DOHH2 (cell line): ENCODE results near the gene DISP1.

Experiments used
- H3F3A ChIP-seq: fragments of 200-600 bp; sonication (generic), shearing (Covaris generic); 2 replicates; pipeline ENCODE4 v1.6.0; 2016; ENCODE audit warnings: antibody characterized with exemption, mild to moderate bottlenecking; ENCODE audit not compliant: control insufficient read depth, insufficient read depth
- H3K27ac ChIP-seq: fragments of 200-600 bp; sonication (generic); 2 replicates; pipeline ENCODE4 v1.5.1; 2014; ENCODE audit warnings: low read depth, mild to moderate bottlenecking, low read length, moderate library complexity
- H3K27me3 ChIP-seq: fragments of 200-600 bp; sonication (generic); 2 replicates; pipeline ENCODE4 v1.6.1; 2014; ENCODE audit warnings: mild to moderate bottlenecking, low read length, mixed read lengths; ENCODE audit not compliant: control insufficient read depth
- H3K36me3 ChIP-seq: fragments of 200-600 bp; sonication (generic); 2 replicates; pipeline ENCODE4 v1.6.1; 2014; ENCODE audit warnings: mild to moderate bottlenecking, low read length, moderate library complexity, mixed read lengths; ENCODE audit not compliant: control insufficient read depth
- H3K4me1 ChIP-seq: fragments of 200-600 bp; sonication (generic); 2 replicates; pipeline ENCODE4 v1.6.1; 2014; ENCODE audit warnings: mild to moderate bottlenecking, low read length, mixed read lengths; ENCODE audit not compliant: control insufficient read depth
- H3K4me2 ChIP-seq: fragments of 200-600 bp; sonication (generic); 2 replicates; pipeline ENCODE4 v1.6.0; 2014; ENCODE audit warnings: mild to moderate bottlenecking, low read length, moderate library complexity
- H3K4me3 ChIP-seq: fragments of 200-600 bp; sonication (generic); 2 replicates; pipeline ENCODE4 v1.5.1; 2014; ENCODE audit warnings: mild to moderate bottlenecking, low read length, mixed read lengths
- H3K79me2 ChIP-seq: fragments of 200-600 bp; sonication (generic); 2 replicates; pipeline ENCODE4 v1.6.1; 2014; ENCODE audit warnings: mild to moderate bottlenecking, low read length, mixed read lengths; ENCODE audit not compliant: control insufficient read depth
- H3K9me2 ChIP-seq: fragments of 200-600 bp; sonication (generic); replicated peaks from 2 replicates; pipeline ENCODE4 v1.6.1; 2014; ENCODE audit warnings: mild to moderate bottlenecking, low read length, mixed read lengths; ENCODE audit not compliant: control insufficient read depth
- H3K9me3 ChIP-seq: fragments of 200-600 bp; sonication (generic); 2 replicates; pipeline ENCODE4 v1.6.1; 2014; ENCODE audit warnings: antibody characterized with exemption, low read length, mixed read lengths; ENCODE audit not compliant: control insufficient read depth, insufficient read depth
- H4K20me1 ChIP-seq: fragments of 200-600 bp; sonication (generic); 2 replicates; pipeline ENCODE4 v1.6.0; 2014; ENCODE audit warnings: low read depth, mild to moderate bottlenecking, antibody characterized with exemption, low read length, moderate library complexity; ENCODE audit not compliant: control insufficient read depth, insufficient read depth
- EZH2phosphoT487 ChIP-seq: fragments of 200-600 bp; sonication (generic); IDR thresholded peaks from 2 replicates; pipeline ENCODE4 v1.6.1; 2017; ENCODE audit warnings: borderline replicate concordance, mild to moderate bottlenecking, antibody characterized with exemption, low read length, moderate library complexity, mixed read lengths
- TF ChIP-seq, protein P1 (sequence below): fragments of 200-600 bp; sonication (generic); IDR thresholded peaks from one replicate; pipeline ENCODE4 v1.5.1; 2014; ENCODE audit warnings: antibody characterized with exemption, mild to moderate bottlenecking, low read depth, low read length; ENCODE audit not compliant: poor library complexity, severe bottlenecking

Gene DISP1

DNA sequence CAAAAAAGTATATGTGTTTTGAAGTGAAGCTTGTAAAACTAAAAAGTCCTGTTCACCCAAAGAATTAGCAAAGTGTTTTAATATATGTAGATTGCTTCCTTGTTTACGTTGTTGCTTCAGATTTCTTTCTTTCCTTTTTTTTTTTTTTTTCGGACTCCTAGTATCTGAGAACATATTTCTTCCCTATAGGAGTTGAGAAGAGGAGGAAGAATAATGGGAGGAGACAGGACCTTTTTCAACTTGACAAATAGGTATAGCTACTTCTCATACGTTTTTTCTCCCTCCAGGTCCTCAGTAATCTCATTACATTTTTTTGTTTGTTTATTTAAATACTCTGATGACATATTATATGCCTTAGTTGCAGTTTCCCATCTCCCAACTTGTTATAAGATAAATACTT lies 8.9 kb downstream of the DISP1 start:
- no peaks in the 10 kb centered on the region for H3K9me3 ChIP-seq
- H3K27ac ChIP-seq, result no peak overlapping the region
- H3K4me2 ChIP-seq, result no peak overlapping the region
- no peaks in the 10 kb centered on the region for H4K20me1 ChIP-seq
- H3K36me3 ChIP-seq, result no peaks in the 10 kb centered on the region
- no peak overlapping the region for H3K4me3 ChIP-seq
- H3K9me2 ChIP-seq, result no peaks in the 10 kb centered on the region
- no peaks in the 10 kb centered on the region for H3F3A ChIP-seq
- no peak for TF ChIP-seq EZH2phosphoT487
- H3K27me3 ChIP-seq, result no peaks in the 10 kb centered on the region
- H3K79me2 ChIP-seq, result peaks cover 12% of the 10 kb centered on the region
- no peaks in the 10 kb centered on the region for H3K4me1 ChIP-seq

GRCh38 chr1:222824641-222825040 lies 9.8 kb downstream of the DISP1 start:
- Histone ChIP-seq H3K9me2 (no peaks in the 10 kb centered on the region), H3K36me3 (no peaks in the 10 kb centered on the region), H3K79me2 (peaks cover 6% of the 10 kb centered on the region; the same call in 1 of the 2 replicates), H4K20me1 (no peaks in the 10 kb centered on the region), H3F3A (no peaks in the 10 kb centered on the region), H3K27me3 (no peaks in the 10 kb centered on the region), H3K4me2 (no peak overlapping the region), H3K27ac (no peak overlapping the region), H3K9me3 (no peaks in the 10 kb centered on the region), H3K4me3 (no peak overlapping the region), H3K4me1 (no peaks in the 10 kb centered on the region)
- TF ChIP-seq, protein P1, sequence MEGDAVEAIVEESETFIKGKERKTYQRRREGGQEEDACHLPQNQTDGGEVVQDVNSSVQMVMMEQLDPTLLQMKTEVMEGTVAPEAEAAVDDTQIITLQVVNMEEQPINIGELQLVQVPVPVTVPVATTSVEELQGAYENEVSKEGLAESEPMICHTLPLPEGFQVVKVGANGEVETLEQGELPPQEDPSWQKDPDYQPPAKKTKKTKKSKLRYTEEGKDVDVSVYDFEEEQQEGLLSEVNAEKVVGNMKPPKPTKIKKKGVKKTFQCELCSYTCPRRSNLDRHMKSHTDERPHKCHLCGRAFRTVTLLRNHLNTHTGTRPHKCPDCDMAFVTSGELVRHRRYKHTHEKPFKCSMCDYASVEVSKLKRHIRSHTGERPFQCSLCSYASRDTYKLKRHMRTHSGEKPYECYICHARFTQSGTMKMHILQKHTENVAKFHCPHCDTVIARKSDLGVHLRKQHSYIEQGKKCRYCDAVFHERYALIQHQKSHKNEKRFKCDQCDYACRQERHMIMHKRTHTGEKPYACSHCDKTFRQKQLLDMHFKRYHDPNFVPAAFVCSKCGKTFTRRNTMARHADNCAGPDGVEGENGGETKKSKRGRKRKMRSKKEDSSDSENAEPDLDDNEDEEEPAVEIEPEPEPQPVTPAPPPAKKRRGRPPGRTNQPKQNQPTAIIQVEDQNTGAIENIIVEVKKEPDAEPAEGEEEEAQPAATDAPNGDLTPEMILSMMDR, result no peak
- no peak for TF ChIP-seq EZH2phosphoT487

DNA sequence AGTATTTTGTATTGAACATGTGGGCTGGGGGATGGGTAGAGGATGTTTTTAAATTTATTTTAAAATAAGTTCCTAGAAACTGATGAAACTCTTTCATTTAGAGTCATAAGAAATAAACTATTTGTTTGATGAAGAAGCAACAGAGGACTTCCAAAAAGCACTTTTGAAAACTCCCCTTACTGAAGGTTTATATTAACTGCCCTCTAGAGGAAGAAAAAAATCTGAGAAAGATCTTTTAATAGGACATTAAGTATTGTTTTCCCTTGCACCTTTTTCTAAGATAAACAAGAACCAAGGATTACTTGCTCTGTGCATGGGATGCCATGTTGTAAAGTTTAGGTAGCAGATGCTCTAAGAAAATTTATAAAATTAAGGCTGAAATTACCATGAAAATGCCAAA lies 14.1 kb downstream of the DISP1 start:
- no peaks in the 10 kb centered on the region for H3F3A ChIP-seq
- H3K9me2 ChIP-seq, result no peaks in the 10 kb centered on the region
- no peak overlapping the region for H3K4me2 ChIP-seq
- H3K4me1 ChIP-seq, result no peaks in the 10 kb centered on the region
- no peaks in the 10 kb centered on the region for H3K36me3 ChIP-seq
- no peak overlapping the region for H3K4me3 ChIP-seq
- H3K27ac ChIP-seq, result no peak overlapping the region
- H3K27me3 ChIP-seq, result no peaks in the 10 kb centered on the region
- H4K20me1 ChIP-seq, result no peaks in the 10 kb centered on the region
- no peaks in the 10 kb centered on the region for H3K9me3 ChIP-seq
- TF ChIP-seq, protein P1, result no peak
- no peak for TF ChIP-seq EZH2phosphoT487
- H3K79me2 ChIP-seq, result no peaks in the 10 kb centered on the region

DNA sequence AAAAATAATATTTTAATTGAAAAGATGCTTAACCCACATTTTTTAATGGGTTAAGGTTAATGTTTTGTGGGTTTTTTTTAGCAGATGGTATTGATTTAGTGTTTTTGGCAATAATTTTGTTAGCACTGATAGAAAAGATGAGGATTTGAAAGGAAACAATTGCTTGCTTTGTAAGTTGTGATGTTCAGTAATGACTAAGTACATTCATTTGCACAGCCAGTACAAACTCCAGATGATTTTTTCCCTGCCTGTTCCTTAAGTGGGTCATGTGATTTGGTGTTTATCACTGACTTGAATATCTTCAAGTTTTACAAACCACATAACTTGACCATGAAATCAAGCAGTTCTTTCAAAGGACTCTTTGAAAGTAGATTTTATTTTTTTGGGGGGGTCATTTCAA lies 15.0 kb downstream of the DISP1 start:
- no peaks in the 10 kb centered on the region for H3K36me3 ChIP-seq
- H3K9me2 ChIP-seq, result no peaks in the 10 kb centered on the region; the same call in 1 of the 2 replicates
- no peaks in the 10 kb centered on the region for H3F3A ChIP-seq
- no peak overlapping the region for H3K27ac ChIP-seq
- no peaks in the 10 kb centered on the region for H3K27me3 ChIP-seq
- H3K4me2 ChIP-seq, result no peak overlapping the region
- no peak overlapping the region for H3K4me3 ChIP-seq
- H4K20me1 ChIP-seq, result no peaks in the 10 kb centered on the region
- no peaks in the 10 kb centered on the region for H3K79me2 ChIP-seq
- H3K9me3 ChIP-seq, result no peaks in the 10 kb centered on the region
- H3K4me1 ChIP-seq, result no peaks in the 10 kb centered on the region
- no peak for TF ChIP-seq EZH2phosphoT487
- TF ChIP-seq, protein P1, result no peak
